HEK293T (cell line): ENCODE results near the gene FBN2.

Experiments used
- CTCF ChIA-PET: fragments of 350-600 bp; formaldehyde crosslinking; extraction: SDS; loops from one replicate; lab custom pipeline; 2021; ENCODE audit warnings: antibody characterized with exemption, inconsistent platforms; lab: Yijun Ruan, JAX
- POLR2A ChIA-PET: fragments of 350-600 bp; formaldehyde crosslinking; extraction: SDS; loops from one replicate; lab custom pipeline; 2020; ENCODE audit warnings: antibody characterized with exemption, inconsistent platforms; lab: Yijun Ruan, JAX
- DNase-seq: peaks from one replicate; pipeline ENCODE4 v3.0.0; 2012; ENCODE audit warnings: mixed read lengths; ENCODE audit errors: extremely low spot score
- ARNT ChIP-seq: fragments of 450-650 bp; IDR thresholded peaks from 2 replicates; pipeline ENCODE4 v1.6.1; 2017; ENCODE audit warnings: mild to moderate bottlenecking
- BHLHE40 ChIP-seq: fragments of 450-650 bp; IDR thresholded peaks from 2 replicates; pipeline ENCODE4 v1.6.1; 2016; ENCODE audit warnings: mild to moderate bottlenecking, moderate library complexity, borderline replicate concordance
- CTBP1 ChIP-seq: fragments of 450-650 bp; IDR thresholded peaks from 2 replicates; pipeline ENCODE4 v1.6.1; 2016; ENCODE audit warnings: borderline replicate concordance
- ELF4 ChIP-seq: fragments of 450-650 bp; IDR thresholded peaks from 2 replicates; pipeline ENCODE4 v1.6.1; 2017; ENCODE audit warnings: antibody characterized with exemption
- FOXA1 ChIP-seq: fragments of 450-650 bp; IDR thresholded peaks from 2 replicates; pipeline ENCODE4 v1.6.1; 2016; ENCODE audit warnings: mild to moderate bottlenecking
- FOXK2 ChIP-seq: fragments of 450-650 bp; IDR thresholded peaks from 2 replicates; pipeline ENCODE4 v1.6.1; 2016; ENCODE audit warnings: mild to moderate bottlenecking
- FOXM1 ChIP-seq: fragments of 450-650 bp; IDR thresholded peaks from 2 replicates; pipeline ENCODE4 v1.6.1; 2017; ENCODE audit warnings: mild to moderate bottlenecking, borderline replicate concordance
- HDGF ChIP-seq: fragments of 450-650 bp; IDR thresholded peaks from 2 replicates; pipeline ENCODE4 v1.6.1; 2017; ENCODE audit warnings: antibody characterized with exemption, borderline replicate concordance
- L3MBTL2 ChIP-seq: fragments of 450-650 bp; conservative IDR thresholded peaks from 2 replicates; pipeline ENCODE4 v1.6.1; 2016; ENCODE audit warnings: mild to moderate bottlenecking
- LEF1 ChIP-seq: fragments of 450-650 bp; IDR thresholded peaks from 2 replicates; pipeline ENCODE4 v1.6.1; 2017; ENCODE audit warnings: mild to moderate bottlenecking, borderline replicate concordance
- NFRKB ChIP-seq: fragments of 450-650 bp; IDR thresholded peaks from 2 replicates; pipeline ENCODE4 v1.6.1; 2016; ENCODE audit warnings: mild to moderate bottlenecking, moderate library complexity
- SP1 ChIP-seq: fragments of 450-650 bp; IDR thresholded peaks from 2 replicates; pipeline ENCODE4 v1.6.1; 2017
- SUZ12 ChIP-seq: fragments of 450-650 bp; IDR thresholded peaks from 2 replicates; pipeline ENCODE4 v1.6.1; 2016; ENCODE audit warnings: mild to moderate bottlenecking
- TARDBP ChIP-seq: fragments of 450-650 bp; IDR thresholded peaks from 2 replicates; pipeline ENCODE4 v1.6.1; 2016
- ZNF384 ChIP-seq: fragments of 450-650 bp; IDR thresholded peaks from 2 replicates; pipeline ENCODE4 v1.6.1; 2016
- TF ChIP-seq, protein P1 (sequence below): fragments of 450-650 bp; IDR thresholded peaks from 2 replicates; pipeline ENCODE4 v1.6.1; 2016

FBN2 gene

DNA sequence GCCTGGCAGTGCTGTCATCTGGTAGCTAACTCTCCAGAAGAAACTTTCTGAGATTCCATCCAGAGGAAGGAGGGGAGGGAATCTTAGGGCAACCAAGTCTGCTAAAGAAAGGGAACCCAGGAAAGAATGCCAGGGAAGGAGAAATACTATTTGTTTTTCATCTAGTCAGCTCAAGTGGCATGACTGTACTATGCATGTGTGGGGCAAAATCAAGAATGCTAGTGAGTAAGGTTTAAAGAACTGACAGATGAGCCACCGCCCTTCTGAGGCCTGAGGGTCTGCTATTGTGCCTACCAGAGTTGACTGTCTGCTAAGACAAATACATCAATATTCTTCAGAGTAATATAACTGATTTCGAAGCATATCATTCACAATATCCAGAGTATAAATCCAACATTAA, 250.3 kb downstream of the FBN2 start:
- DNase-seq = no peak
- no peak for TF ChIP-seq L3MBTL2
- no peak for TF ChIP-seq FOXK2
- TF ChIP-seq BHLHE40 = no peak
- TF ChIP-seq NFRKB = no peak
- no peak for TF ChIP-seq ZNF384
- TF ChIP-seq SP1 = no peak
- TF ChIP-seq ARNT = no peak
- no peak for TF ChIP-seq FOXA1
- TF ChIP-seq HDGF = no peak
- no peak for TF ChIP-seq TARDBP
- ChIA-PET POLR2A (no interaction called here), CTCF (no interaction called here)

DNA sequence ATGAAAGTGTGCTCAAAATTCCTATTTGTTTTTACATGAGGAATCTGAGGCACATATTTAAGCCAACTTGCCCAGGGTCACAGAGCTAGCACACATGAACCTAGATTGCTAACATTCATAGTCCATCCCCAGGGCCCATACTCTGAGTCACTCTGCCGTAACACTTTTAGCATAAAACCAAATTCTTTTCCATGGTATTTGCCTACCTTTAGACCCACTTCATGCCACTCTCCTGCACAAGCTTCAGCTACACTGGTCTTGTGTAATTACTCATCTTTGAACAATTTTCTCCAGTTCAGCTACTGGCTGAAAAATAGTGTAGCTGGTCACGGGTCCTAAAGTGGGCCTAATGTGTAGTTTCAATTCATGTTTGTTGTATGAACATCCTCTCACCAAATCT, 253.8 kb downstream of the FBN2 start:
- ChIA-PET POLR2A (no interaction called here), CTCF (no interaction called here)
- no peak for DNase-seq
- TF ChIP-seq NFRKB (no peak), FOXA1 (no peak)

DNA sequence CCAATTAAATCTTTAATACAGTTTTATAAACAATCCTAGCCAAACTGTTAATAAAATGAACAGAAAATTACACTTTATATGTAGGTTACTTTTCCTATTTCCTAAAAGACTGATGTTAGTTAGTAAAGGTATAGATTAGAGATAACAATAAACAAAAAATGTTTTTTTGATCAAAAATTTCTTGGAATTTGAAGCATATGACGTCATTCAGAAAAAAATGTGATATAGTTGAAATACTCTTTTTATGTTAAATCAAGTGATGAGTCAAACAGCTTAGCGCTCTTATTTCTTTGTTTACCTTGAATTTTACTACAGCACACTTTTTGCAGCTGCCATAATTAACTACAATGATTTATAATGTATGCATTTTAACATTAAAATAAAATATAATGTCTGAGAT, 258.7 kb downstream of the FBN2 start:
- no peak for DNase-seq
- POLR2A ChIA-PET = no interaction called here
- TF ChIP-seq FOXK2 (no peak), TARDBP (no peak), CTBP1 (no peak), SUZ12 (no peak), HDGF (no peak), BHLHE40 (no peak), FOXA1 (no peak), ZNF384 (no peak), ARNT (no peak), LEF1 (no peak), SP1 (no peak), L3MBTL2 (no peak), FOXM1 (no peak), ELF4 (no peak), NFRKB (no peak)
- TF ChIP-seq, protein P1, sequence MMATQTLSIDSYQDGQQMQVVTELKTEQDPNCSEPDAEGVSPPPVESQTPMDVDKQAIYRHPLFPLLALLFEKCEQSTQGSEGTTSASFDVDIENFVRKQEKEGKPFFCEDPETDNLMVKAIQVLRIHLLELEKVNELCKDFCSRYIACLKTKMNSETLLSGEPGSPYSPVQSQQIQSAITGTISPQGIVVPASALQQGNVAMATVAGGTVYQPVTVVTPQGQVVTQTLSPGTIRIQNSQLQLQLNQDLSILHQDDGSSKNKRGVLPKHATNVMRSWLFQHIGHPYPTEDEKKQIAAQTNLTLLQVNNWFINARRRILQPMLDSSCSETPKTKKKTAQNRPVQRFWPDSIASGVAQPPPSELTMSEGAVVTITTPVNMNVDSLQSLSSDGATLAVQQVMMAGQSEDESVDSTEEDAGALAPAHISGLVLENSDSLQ = no peak
- CTCF ChIA-PET = no interaction called here

DNA sequence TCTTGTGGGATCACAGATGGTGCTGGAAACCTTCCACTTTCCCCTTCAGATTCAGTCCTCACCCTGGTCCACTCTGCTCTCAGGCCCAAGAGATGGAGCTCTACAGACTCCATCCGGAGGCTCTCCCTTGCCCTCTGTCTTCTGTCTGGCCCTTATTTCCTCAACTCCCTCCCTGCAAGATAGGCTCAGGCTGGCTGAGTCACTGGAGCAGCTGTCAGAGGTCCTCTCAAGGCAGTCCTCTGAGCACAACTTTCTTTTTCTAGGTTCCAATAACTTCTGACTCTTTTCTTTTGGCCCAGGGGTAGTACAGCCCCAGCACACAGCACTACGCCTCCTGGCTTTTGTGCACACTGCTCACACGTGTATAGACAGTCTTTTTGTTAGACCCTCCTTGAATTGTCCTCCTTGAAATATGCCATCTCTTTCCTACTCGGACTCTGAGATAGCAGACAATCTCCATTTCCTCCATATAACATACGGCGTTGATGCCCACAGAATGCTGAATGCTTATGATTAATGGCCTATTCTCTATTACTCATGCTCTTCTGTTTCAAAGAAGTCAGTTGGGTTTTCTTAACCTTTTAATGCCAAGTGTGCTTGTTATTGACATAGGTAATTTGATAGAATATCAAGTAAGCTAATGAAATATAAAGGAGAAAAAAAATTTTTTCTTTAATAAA, 261.4 kb downstream of the FBN2 start:
- DNase-seq = no peak
- ChIA-PET POLR2A (no interaction called here), CTCF (no interaction called here)
- TF ChIP-seq, protein P1 = no peak
- TF ChIP-seq LEF1 = no peak
- TF ChIP-seq ARNT = no peak
- TF ChIP-seq L3MBTL2 = no peak
- no peak for TF ChIP-seq HDGF
- TF ChIP-seq FOXK2 = no peak
- no peak for TF ChIP-seq SUZ12
- TF ChIP-seq ELF4 = no peak
- TF ChIP-seq CTBP1 = no peak
- no peak for TF ChIP-seq TARDBP
- TF ChIP-seq BHLHE40 = no peak
- no peak for TF ChIP-seq SP1
- no peak for TF ChIP-seq FOXM1
- TF ChIP-seq NFRKB = no peak
- TF ChIP-seq FOXA1 = no peak
- TF ChIP-seq ZNF384 = no peak

DNA sequence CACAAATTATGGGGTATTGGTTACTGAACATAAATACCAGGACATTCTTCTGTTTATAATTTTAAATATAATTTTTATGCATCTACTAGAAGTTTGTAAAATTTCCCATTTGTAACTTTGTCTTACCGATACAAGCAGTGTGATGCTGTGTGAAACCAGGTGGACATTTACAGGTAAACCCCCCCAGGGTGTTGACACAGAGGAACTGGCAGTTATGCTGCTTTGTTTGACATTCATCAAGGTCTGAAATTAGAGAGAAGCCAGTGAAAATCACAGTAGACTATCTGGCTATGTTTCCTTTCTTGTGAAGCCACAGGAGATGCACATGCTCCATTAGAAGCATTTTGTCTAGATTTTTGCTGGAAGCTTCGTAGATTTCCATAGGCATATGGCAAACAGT, 263.6 kb downstream of the FBN2 start:
- CTCF ChIA-PET = no interaction called here
- POLR2A ChIA-PET = no interaction called here
- TF ChIP-seq ZNF384 = no peak
- DNase-seq = no peak

DNA sequence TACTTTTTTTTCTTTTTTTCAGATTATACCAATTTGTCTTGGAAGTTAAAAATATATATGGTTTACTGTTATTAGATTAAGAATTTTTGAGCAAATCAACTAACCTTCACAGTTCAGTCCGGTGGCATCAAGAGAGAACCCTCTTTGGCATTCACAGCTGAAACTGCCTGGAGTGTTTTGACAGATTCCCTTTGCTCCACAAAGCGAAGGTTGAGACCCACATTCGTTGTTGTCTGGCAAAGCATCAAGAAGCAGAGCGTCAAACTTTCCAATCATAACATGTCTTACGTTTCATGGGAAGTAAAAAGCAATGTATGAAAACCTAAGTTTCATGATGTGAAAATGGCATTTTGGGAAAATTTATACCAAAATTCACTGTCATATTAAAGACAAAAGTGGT, 264.3 kb downstream of the FBN2 start:
- TF ChIP-seq FOXM1 (no peak), FOXA1 (no peak), ELF4 (no peak)
- POLR2A ChIA-PET = no interaction called here
- DNase-seq = no peak
- CTCF ChIA-PET = no interaction called here

DNA sequence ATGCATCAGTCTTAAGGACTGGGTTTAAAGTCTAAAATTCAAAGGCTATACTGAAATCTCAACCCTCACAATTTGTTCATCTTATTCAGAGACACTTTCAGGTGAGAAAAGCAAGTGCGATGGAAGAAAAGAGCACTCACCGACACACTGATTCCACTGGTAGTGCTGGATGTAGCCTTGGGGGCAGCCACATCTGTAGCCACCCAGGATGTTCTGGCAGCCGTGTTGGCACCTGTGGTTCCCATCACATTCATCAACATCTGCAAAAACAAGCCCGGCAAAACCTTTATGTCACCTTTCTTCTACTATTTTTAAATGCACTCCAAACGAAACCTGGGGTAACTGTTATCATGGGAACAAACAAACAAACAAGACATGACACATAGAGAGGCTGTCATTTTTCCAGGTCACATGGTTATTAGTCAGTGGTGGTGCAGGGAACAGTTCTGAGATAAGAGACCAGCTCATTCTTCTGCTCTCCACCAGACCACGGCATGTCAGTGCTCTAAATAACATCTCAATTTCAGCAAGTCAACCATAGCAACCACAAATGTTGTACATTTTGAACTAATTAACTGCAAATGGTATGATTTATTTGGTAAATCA, 266.1 kb downstream of the FBN2 start:
- POLR2A ChIA-PET = no interaction called here
- DNase-seq = no peak
- CTCF ChIA-PET = no interaction called here
- TF ChIP-seq FOXK2 = no peak
- no peak for TF ChIP-seq ELF4
- no peak for TF ChIP-seq LEF1
- no peak for TF ChIP-seq L3MBTL2
- TF ChIP-seq ARNT = no peak
- TF ChIP-seq NFRKB = no peak
- TF ChIP-seq SP1 = no peak

DNA sequence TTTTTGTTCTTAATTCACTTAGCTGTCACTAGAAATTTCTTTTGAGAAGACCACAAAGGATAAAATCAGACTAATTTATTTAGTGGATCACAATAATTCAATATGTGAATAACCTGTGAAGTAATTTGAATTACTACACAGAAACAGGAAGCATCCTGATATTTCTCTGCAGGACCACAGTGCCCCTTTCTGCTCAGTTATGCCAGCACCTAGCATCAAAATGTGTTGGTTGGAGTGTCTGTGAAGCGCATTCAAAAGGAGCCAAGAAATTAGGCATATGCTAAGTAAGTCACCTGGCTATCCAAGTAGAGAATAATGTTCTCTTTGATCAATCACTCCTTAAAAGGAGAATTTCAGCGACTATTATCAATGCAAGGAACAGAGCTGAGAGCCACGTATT, 267.0 kb downstream of the FBN2 start:
- TF ChIP-seq FOXM1 = no peak
- TF ChIP-seq ZNF384 = no peak
- TF ChIP-seq NFRKB = no peak
- no peak for TF ChIP-seq HDGF
- TF ChIP-seq LEF1 = no peak
- TF ChIP-seq L3MBTL2 = no peak
- no peak for TF ChIP-seq ARNT
- TF ChIP-seq, protein P1 = no peak
- TF ChIP-seq FOXK2 = no peak
- no peak for TF ChIP-seq FOXA1
- no peak for TF ChIP-seq SUZ12
- TF ChIP-seq SP1 = no peak
- no peak for TF ChIP-seq BHLHE40
- TF ChIP-seq TARDBP = no peak
- TF ChIP-seq CTBP1 = no peak
- no peak for TF ChIP-seq ELF4
- ChIA-PET POLR2A (no interaction called here), CTCF (no interaction called here)
- DNase-seq = no peak
